K562 (cell line): Measurements from ENCODE around the gene CTSK. TPM values are rescaled to one million over a fixed set of nuclear protein-coding genes. Genes with fewer than 3 reads are reported as not detected.

Experiments used
- ATAC-seq: fragments of 200-7000 bp; cut with Tn5 transposase; 3 replicates; pipeline ENCODE4 v1.9.1; 2020; ENCODE audit warnings: moderate library complexity
- BruUV-seq: library from RNA; stranded (reverse); fragments of 400-500 nt; replicated peaks from 2 replicates; lab custom pipeline; 2021; lab: Mats Ljungman, UMichigan
- CTCF ChIA-PET: fragments of 300-600 bp; formaldehyde crosslinking; extraction: SDS; loops from one replicate; lab custom pipeline; 2021; ENCODE audit warnings: low intra/inter-chr PET ratio; lab: Yijun Ruan, JAX
- POLR2A ChIA-PET: fragments of 300-600, 350-650 bp; sonication (Branson Sonifier 250); formaldehyde crosslinking; extraction: SDS; loops from one replicate; lab custom pipeline; 2021; ENCODE audit warnings: antibody characterized with exemption, inconsistent platforms; lab: Yijun Ruan, JAX
- DNase-seq, 4 experiments: peaks; one replicate each; pipeline versions ENCODE4 v3.0.0 to v3.0.0-alpha.2; 2011 to 2018; ENCODE audit warnings: low spot score in 3 of 4, mixed read lengths in 3 of 4; ENCODE audit errors: extremely low read depth in 1 of 4
- FAIRE-seq: peaks from 2 replicates; lab custom pipeline; 2011; peaks lifted over from hg19 to GRCh38; lab: Jason Lieb, UNC
- H2AFZ ChIP-seq: 2 replicates; pipeline ENCODE4 v1.6.0; 2011; ENCODE audit warnings: low read depth, low read length, control low read depth, inconsistent platforms
- H3K27ac ChIP-seq: fragments of 200-600 bp; 3 replicates; pipeline ENCODE4 v1.8.0; 2011; ENCODE audit warnings: low read depth, mild to moderate bottlenecking, control low read depth, inconsistent platforms, low read length, moderate library complexity, mixed read lengths; ENCODE audit errors: extremely low read depth
- H3K27me3 ChIP-seq, 2 experiments: fragments of 300-600 bp in 1 of 2; 2 replicates in 1 of 2; 3 replicates in 1 of 2; pipeline versions ENCODE4 v1.6.0 to v1.8.0; 2011; ENCODE audit warnings: inconsistent platforms in 2 of 2, low read length in 2 of 2, mild to moderate bottlenecking in 1 of 2, mixed read lengths in 1 of 2, moderate library complexity in 1 of 2; ENCODE audit not compliant: control insufficient read depth in 2 of 2, insufficient read depth in 2 of 2
- H3K36me3 ChIP-seq: fragments of 300-600 bp; 3 replicates; pipeline ENCODE4 v1.8.0; 2011; ENCODE audit warnings: mild to moderate bottlenecking, low read length, inconsistent platforms; ENCODE audit not compliant: control insufficient read depth, insufficient read depth
- H3K4me1 ChIP-seq, 2 experiments: fragments of 200-600 bp in 1 of 2; replicated peaks in 1 of 2; 2 replicates in 1 of 2; 3 replicates in 1 of 2; pipeline versions ENCODE4 v1.5.1 to v1.8.0; 2011; ENCODE audit warnings: inconsistent platforms in 2 of 2, low read length in 2 of 2, mild to moderate bottlenecking in 1 of 2, mixed read lengths in 1 of 2, moderate library complexity in 1 of 2; ENCODE audit not compliant: control insufficient read depth in 2 of 2, insufficient read depth in 2 of 2
- H3K4me2 ChIP-seq: 2 replicates; pipeline ENCODE4 v1.6.1; 2011; ENCODE audit warnings: low read length, control low read depth, inconsistent platforms, mixed read lengths; ENCODE audit not compliant: insufficient read depth
- H3K4me3 ChIP-seq: fragments of 200-600 bp; sonication (generic), shearing (Covaris generic); 2 replicates; pipeline ENCODE4 v1.5.1; 2016; ENCODE audit warnings: control low read depth, inconsistent platforms
- H3K79me2 ChIP-seq: fragments of 200-600 bp; 3 replicates; pipeline ENCODE4 v1.8.0; 2011; ENCODE audit warnings: low read length, inconsistent platforms; ENCODE audit not compliant: control insufficient read depth, insufficient read depth
- H3K9ac ChIP-seq, 2 experiments: 2 replicates each; pipeline versions ENCODE4 v1.6.0 to v1.6.1; 2011; ENCODE audit warnings: low read depth in 2 of 2, low read length in 2 of 2, control low read depth in 1 of 2, inconsistent platforms in 1 of 2, mild to moderate bottlenecking in 1 of 2, mixed read lengths in 1 of 2; ENCODE audit not compliant: insufficient read depth in 1 of 2
- H3K9me1 ChIP-seq: one replicate; pipeline ENCODE4 v1.6.0; 2011; ENCODE audit warnings: inconsistent platforms, mild to moderate bottlenecking, low read length, moderate library complexity; ENCODE audit not compliant: control insufficient read depth, insufficient read depth
- H3K9me3 ChIP-seq: replicated peaks from 2 replicates; pipeline ENCODE4 v1.5.1; 2011; ENCODE audit warnings: low read depth, low read length, inconsistent platforms; ENCODE audit not compliant: control insufficient read depth, insufficient read depth
- H4K20me1 ChIP-seq: replicated peaks from 2 replicates; pipeline ENCODE4 v1.6.1; 2011; ENCODE audit warnings: low read length, inconsistent platforms, mixed read lengths; ENCODE audit not compliant: control insufficient read depth, insufficient read depth
- ATF3 ChIP-seq, 2 experiments: fragments of 450-650 bp in 1 of 2; sonication (generic) in 1 of 2; formaldehyde crosslinking in 1 of 2; IDR thresholded peaks in 1 of 2; conservative IDR thresholded peaks in 1 of 2; 2 replicates each; pipeline versions ENCODE4 v1.6.1 to v1.8.1; 2016 to 2023; ENCODE audit warnings: mild to moderate bottlenecking in 2 of 2, moderate library complexity in 2 of 2, inconsistent platforms in 1 of 2, missing genetic modification reagents in 1 of 2
- BCOR ChIP-seq: fragments of 450-650 bp; IDR thresholded peaks from 2 replicates; pipeline ENCODE4 v1.6.1; 2016
- CEBPG ChIP-seq, 3 experiments: fragments of 200-800 bp in 1 of 3; sonication (Bioruptor generic) in 1 of 3; sonication (generic) in 1 of 3; formaldehyde crosslinking in 1 of 3; IDR thresholded peaks in 2 of 3; conservative IDR thresholded peaks in 1 of 3; 2 replicates each; pipeline versions ENCODE4 v1.6.1 to v1.8.0; 2016 to 2022; ENCODE audit warnings: missing compliant biosample characterization in 2 of 3, missing genetic modification characterization in 2 of 3, mild to moderate bottlenecking in 1 of 3, missing genetic modification reagents in 1 of 3
- HDGF ChIP-seq: fragments of 450-650 bp; IDR thresholded peaks from 2 replicates; pipeline ENCODE4 v1.6.1; 2016
- HNRNPK ChIP-seq: fragments of 200-400 bp; formaldehyde crosslinking; IDR thresholded peaks from one replicate; pipeline ENCODE4 v1.6.1; 2018; ENCODE audit warnings: mild to moderate bottlenecking, low read depth, low read length; ENCODE audit not compliant: poor library complexity, severe bottlenecking
- HOMEZ ChIP-seq: fragments of 250-450 bp; sonication (Bioruptor Pico); IDR thresholded peaks from 2 replicates; pipeline ENCODE4 v1.4.0; 2020; ENCODE audit warnings: mild to moderate bottlenecking, moderate library complexity
- NFYB ChIP-seq: IDR thresholded peaks from 2 replicates; pipeline ENCODE4 v1.6.1; 2011; ENCODE audit warnings: mild to moderate bottlenecking, moderate library complexity; ENCODE audit not compliant: insufficient read length; ENCODE audit errors: extremely low read depth
- PRMT5 ChIP-seq: sonication (generic); formaldehyde crosslinking; IDR thresholded peaks from 2 replicates; pipeline ENCODE4 v1.5.0; 2020; ENCODE audit warnings: missing genetic modification reagents
- SAP30 ChIP-seq: fragments of 200-600 bp; sonication (generic); IDR thresholded peaks from 2 replicates; pipeline ENCODE4 v1.6.1; 2012; ENCODE audit warnings: borderline replicate concordance, low read depth, mild to moderate bottlenecking, moderate library complexity, low read length, control low read depth, inconsistent platforms; ENCODE audit not compliant: insufficient read depth, poor library complexity, severe bottlenecking
- TBL1XR1 ChIP-seq, 2 experiments: IDR thresholded peaks; 2 replicates each; pipeline ENCODE4 v1.6.1; 2012; ENCODE audit warnings: improper control_type of control experiment in 2 of 2, low read length in 2 of 2, mild to moderate bottlenecking in 1 of 2
- YY1 ChIP-seq, 3 experiments: IDR thresholded peaks; 2 replicates each; pipeline ENCODE4 v1.6.1; 2011; ENCODE audit warnings: low read length in 2 of 3, mild to moderate bottlenecking in 2 of 3, moderate library complexity in 2 of 3, borderline replicate concordance in 1 of 3, control low read depth in 1 of 3, low read depth in 1 of 3; ENCODE audit not compliant: insufficient read depth in 3 of 3, insufficient replicate concordance in 2 of 3, control insufficient read depth in 1 of 3, insufficient read length in 1 of 3; ENCODE audit errors: extremely low read depth in 1 of 3
- ZBTB26 ChIP-seq: fragments of 450-650 bp; formaldehyde crosslinking; IDR thresholded peaks from 2 replicates; pipeline ENCODE4 v1.4.0; 2022; ENCODE audit warnings: missing genetic modification characterization
- ZNF212 ChIP-seq: fragments of 450-650 bp; formaldehyde crosslinking; IDR thresholded peaks from 2 replicates; pipeline ENCODE4 v1.4.0; 2020; ENCODE audit warnings: mild to moderate bottlenecking
- whole genome bisulfite sequencing: fragments of 100-300 bp; shearing (Covaris generic); methylation state at CpG from one replicate; pipeline ENCODE4 v1.1.6; 2016; ENCODE audit warnings: low coverage, mixed read lengths; ENCODE audit not compliant: insufficient coverage; ENCODE audit errors: missing lambda C conversion rate; 5-methylcytosine and 5-hydroxymethylcytosine counted together
- in situ Hi-C: fragments of 300-500 bp; cut with MboI; formaldehyde crosslinking; loops from 4 replicates; pipeline ENCODE4 v1.15.0; 2018; ENCODE audit warnings: inconsistent platforms, mixed read lengths
- intact Hi-C: fragments of 100-400 bp; cut with micrococcal nuclease; formaldehyde crosslinking; loops from 2 replicates; pipeline ENCODE4 v1.14.2; 2022
- polyA plus RNA-seq, 8 experiments: library from polyadenylated mRNA; depleted of rRNA in 4 of 8; stranded (reverse) in 5 of 8; unstranded in 3 of 8; fragments of >200 nt; fragmentation: Nextera tagmentation in 2 of 8; fragmentation: Illumina TruSeq in 1 of 8; extraction: Ambion mirVana in 2 of 8; extraction: Trizol in 1 of 8; gene quantifications; 2 replicates each; pipeline versions ENCODE4 v1.2.1 to v1.2.3, GENCODE V29; 2011 to 2014; ENCODE audit warnings: inconsistent platforms in 1 of 8, missing spikeins in 1 of 8
- total RNA-seq, 7 experiments: library from RNA; depleted of rRNA in 6 of 7; stranded (reverse); fragments of >200 nt in 6 of 7; fragmentation: Illumina TruSeq in 2 of 7; extraction: Trizol in 2 of 7; gene quantifications; 2 replicates each; pipeline versions ENCODE4 v1.2.1 to v1.2.3, GENCODE V29; 2011 to 2021; ENCODE audit warnings: low replicate concordance in 1 of 7

The CTSK gene
- total and polyA plus RNA-seq, 9 of the 15 experiments (the other 6 are each of a cell fraction or from before 2014, with no cell fraction given), result 0.84 to 2.5 (median 1.3) TPM

GRCh38 chr1:150807249-150808023 lies 624 bp downstream of the CTSK start (continued):
- TF ChIP-seq ATF3 (IDR thresholded peaks at IDR 0.05) (peak; percentile 33; the same call in 1 of the 2 replicates), ATF3 (CRISPR knock-in tag; conservative IDR thresholded peaks at IDR 0.05) (no peak), NFYB (no peak), CEBPG (CRISPR knock-in tag; IDR thresholded peaks at IDR 0.05) (no peak), CEBPG (tag; conservative IDR thresholded peaks at IDR 0.05 in 1 of 2, IDR thresholded peaks at IDR 0.05 in 1 of 2) (0 out of 4 replicates have a peak, but pooled peaks of 1 of the 2 experiments have one; percentile 17), ZNF212 (CRISPR knock-in tag) (no peak), PRMT5 (CRISPR knock-in tag) (no peak)

GRCh38 chr1:150805899-150806298 lies 2.2 kb downstream of the CTSK start:
- ATAC-seq (peak; percentile 55), FAIRE-seq (peak; percentile 51), DNase-seq (no peak)
- Histone ChIP-seq H3K27ac (no peak overlapping the region), H3K4me1 (peaks cover 0 to 10% of the 10 kb centered on the region in 2 experiments; a peak in 1 of 5 replicates), H3K27me3 (no peaks in the 10 kb centered on the region), H3K4me2 (no peak overlapping the region), H3K9me3 (no peaks in the 10 kb centered on the region), H4K20me1 (no peaks in the 10 kb centered on the region), H3K9ac (no peak overlapping the region), H3K79me2 (no peaks in the 10 kb centered on the region), H3K4me3 (no peak overlapping the region), H2AFZ (no peak overlapping the region), H3K9me1 (no peaks in the 10 kb centered on the region), H3K36me3 (peaks cover 4% of the 10 kb centered on the region; the same call in 2 of the 3 replicates)
- TF ChIP-seq SAP30, result no peak
- TF ChIP-seq HOMEZ (CRISPR knock-in tag), result no peak
- no peak for TF ChIP-seq ZBTB26 (CRISPR knock-in tag)
- TF ChIP-seq YY1 (IDR thresholded peaks at IDR 0.05; ENCODE audit: borderline replicate concordance in 1 of 3, control insufficient read depth in 1 of 3, extremely low read depth in 1 of 3, insufficient read depth in 3 of 3, insufficient read length in 1 of 3, insufficient replicate concordance in 2 of 3, low read depth in 1 of 3, low read length in 2 of 3), result no peak
- TF ChIP-seq HNRNPK, result no peak
- TF ChIP-seq HDGF, result no peak
- no peak for TF ChIP-seq BCOR
- TF ChIP-seq TBL1XR1 (IDR thresholded peaks at IDR 0.05; ENCODE audit: low read length in 2 of 2), result no peak
- WGBS, result 41% methylated on average over 4 of the region's 4 CpGs
- ChIA-PET POLR2A (interaction anchor here (0.6 kb wide), 1 partner anchor 124 kb away, joined by 3 read pairs; no protein-coding TSS in a partner anchor), CTCF (no interaction called here)
- in situ Hi-C loops, result no loop called here
- intact Hi-C loops, result no loop called here
- no TSS peak for BruUV-seq
